Measurements from ENCODE around the gene PLBD2.
A peak's percentile ranks its signal among the peaks of the same experiment; 100 is the strongest.
"Not testable (repeated sequence)": the region's sequence is repeated elsewhere in the genome, so short reads cannot be mapped to it uniquely, and the experiment has no call there.

The PLBD2 gene

DNA sequence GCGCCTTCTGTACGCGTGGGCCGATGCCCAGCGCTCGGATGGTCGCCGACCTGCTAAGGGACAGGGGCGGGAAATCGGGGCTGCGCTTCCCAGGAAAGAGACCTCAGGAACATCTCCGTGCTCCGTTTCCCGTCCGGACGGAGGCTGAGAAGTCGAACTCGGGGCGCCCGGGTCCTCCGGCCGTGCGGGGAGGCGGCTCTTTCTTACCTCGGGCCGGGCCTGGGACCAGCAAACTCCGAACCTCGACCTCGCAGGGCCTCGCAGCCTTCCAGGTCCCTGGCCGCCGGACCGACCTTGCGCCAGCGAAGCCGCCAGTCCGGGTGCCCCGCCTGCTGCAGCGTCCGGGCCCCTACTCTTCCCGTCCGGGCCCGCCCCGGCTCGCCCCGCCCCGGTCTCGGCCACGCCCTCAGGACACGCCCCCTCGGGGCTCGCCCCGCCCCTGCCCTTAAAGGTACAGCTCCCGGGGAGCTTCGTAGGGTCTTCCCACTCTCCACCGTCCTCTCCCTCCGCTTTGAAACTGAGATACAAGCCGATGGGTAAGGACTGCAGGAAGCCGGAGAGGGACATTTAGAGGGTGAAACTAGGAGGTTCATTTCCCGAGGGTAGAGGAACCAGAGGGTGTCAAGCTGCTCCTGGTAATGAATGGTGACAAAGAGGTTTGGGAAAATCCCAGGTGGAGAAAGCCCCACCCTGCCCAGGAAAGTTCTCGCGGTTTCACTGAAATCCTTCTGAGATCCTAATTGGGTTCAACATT is 23.4 kb upstream of the PLBD2 start, which contains the start of gene SLC8B1:
Gene SLC8B1 (minus strand): TSS at position 324 of the 754 bp plus-strand sequence. CDS start 2,231 bp downstream, outside the sequence.
- peak; percentile 61 for DNase-seq

DNA sequence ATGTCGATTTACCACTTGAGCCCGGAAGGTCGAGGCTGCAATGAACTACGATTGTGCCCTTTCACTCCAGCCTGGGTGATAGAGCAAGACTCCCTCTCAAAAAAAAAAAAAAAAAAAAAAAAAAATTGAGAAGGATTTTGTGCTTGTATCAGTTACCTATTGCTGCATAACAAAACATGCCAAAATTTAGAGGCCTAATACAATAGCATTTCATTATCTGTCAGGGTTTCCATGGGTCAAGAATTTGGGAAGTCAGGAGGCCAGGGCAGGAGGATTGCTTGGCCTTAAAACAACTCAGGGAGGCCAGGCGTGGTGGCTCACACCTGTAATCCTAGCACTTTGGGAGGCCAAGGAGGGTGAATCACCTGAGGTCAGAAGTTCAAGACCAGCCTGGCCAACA is 18.8 kb upstream of the PLBD2 start:
- DNase-seq: no peak

- no peak for DNase-seq
Observed at GRCh38 chr12:113340061-113340460, 18.3 kb upstream of the PLBD2 start.

DNA sequence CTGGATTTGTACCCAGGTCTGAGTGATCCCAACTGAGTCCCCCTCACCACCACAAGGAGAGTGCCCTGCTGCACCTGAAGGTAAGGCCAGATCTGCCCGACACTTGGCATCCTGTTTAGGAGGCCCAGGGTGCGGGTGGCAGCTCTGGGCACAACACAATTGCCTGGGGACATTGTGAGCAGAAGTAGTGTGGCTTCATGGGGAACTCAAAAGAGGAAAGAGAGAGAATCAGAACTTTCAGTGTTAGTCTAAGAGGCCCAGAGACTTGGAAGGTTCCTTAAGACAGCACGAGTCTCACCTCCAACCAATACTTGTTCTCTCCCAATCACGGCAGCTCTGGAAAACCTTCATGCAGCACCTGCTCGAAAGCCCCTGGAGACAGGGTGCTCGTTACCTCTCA is 16.9 kb upstream of the PLBD2 start:
- DNase-seq: peak; percentile 52

GRCh38 chr12:113345318-113345717 is 13.1 kb upstream of the PLBD2 start:
- DNase-seq: no peak

- peak; percentile 42 for DNase-seq
Observed at GRCh38 chr12:113346353-113346752, 12.0 kb upstream of the PLBD2 start.

- DNase-seq: no peak
Observed at GRCh38 chr12:113347107-113347506, 11.3 kb upstream of the PLBD2 start.

GRCh38 chr12:113347892-113348291 is 10.5 kb upstream of the PLBD2 start:
- peak; percentile 69 for DNase-seq

DNA sequence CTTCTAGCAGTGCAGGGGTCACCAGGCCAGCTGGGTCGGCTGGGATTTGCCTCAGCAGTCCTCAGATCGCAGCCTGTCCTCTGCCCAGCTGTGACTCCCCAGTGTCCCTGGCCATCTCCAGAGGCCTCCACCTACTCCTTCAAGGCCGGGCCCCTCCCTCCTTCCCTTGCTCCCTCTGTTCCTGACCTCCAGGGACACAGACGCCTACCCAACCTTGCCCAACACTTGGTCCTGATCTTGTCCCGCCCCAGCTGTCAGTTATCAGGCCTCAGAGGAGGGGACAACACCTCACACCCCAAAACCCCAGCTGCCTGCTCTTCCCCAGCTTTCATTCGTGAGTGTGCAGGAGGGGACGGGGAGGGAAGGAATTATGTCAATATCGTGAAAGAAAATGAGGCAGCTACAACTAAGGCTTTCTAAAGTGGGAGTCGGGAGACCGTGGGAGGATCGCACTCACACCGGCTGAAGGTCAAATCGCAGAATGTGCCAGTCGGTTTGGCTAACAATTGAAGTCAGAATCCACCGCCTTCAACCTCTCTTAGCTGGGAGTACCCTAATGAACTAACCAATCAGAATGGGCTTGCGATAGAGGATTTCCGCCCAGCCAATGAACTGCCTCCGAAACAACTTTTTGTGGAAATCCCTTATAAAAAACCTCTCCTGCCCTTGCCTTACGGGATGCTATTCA is 9.4 kb upstream of the PLBD2 start:
- no peak for DNase-seq

GRCh38 chr12:113351089-113351488 is 7.3 kb upstream of the PLBD2 start:
- no peak for DNase-seq

DNA sequence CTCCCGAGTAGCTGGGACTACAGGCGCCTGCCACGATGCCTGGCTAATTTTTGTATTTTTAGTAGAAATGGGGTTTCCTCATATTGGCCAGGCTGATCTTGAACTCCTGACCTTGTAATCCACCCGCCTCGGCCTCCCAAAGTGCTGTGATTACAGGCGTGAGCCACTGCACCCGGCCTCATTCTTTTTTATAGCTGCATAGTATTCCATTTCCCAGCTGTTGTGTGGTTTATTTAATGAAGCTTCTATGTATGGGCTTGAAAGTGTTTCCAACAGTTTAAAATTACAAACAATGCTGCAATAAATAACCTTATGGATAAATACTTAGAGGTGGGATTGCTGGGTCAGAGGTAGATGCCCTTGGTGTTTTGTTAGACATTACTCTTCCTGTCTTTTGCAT is 4.2 kb upstream of the PLBD2 start:
- DNase-seq: not testable (repeated sequence)

DNA sequence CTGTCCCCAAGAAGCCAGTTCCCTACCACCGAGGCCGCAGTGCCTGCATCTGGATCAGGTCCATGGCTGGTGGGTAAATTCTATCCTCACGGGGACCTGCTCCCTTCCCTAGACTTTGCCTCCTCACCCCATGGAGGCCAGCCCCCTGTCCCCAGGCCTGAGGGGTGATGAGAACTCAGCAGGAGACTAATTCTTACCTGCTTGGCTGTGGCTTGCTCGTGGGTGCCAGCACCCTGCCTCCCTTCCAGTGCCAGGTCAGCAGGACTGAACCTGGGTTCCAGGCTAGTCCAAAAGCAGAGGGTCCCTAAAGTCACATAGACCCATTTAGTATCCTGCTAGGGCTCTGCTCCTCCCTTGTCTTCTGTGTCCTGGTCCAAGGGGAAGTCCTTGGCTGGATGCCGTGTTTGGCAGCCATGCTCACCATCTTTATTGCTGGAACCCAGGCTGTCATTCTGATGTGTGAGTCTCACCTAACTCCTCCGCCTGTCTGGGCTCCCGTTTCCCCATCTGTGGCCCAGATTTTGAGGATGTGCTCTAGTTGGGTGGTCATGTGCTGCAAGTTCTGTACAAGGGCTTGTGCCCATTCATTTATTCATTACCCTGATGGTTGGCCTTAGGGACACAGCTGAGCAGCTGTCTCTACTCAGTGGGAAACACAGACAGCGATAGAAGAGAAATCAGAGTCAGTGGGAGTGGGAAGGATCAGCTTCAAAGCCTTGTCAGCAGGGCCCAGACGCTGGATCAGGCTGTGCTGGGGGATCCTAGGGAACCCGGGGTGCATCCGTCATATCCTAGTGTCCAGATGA is 949 bp downstream of the PLBD2 start:
- peak; percentile 54 for DNase-seq

- peak; percentile 66 for DNase-seq
Observed at GRCh38 chr12:113359939-113360748, 1.8 kb downstream of the PLBD2 start.

GRCh38 chr12:113361574-113362370 is 3.4 kb downstream of the PLBD2 start:
- DNase-seq: peak; percentile 1

GRCh38 chr12:113364698-113365097 is 6.3 kb downstream of the PLBD2 start:
- DNase-seq: no peak

DNA sequence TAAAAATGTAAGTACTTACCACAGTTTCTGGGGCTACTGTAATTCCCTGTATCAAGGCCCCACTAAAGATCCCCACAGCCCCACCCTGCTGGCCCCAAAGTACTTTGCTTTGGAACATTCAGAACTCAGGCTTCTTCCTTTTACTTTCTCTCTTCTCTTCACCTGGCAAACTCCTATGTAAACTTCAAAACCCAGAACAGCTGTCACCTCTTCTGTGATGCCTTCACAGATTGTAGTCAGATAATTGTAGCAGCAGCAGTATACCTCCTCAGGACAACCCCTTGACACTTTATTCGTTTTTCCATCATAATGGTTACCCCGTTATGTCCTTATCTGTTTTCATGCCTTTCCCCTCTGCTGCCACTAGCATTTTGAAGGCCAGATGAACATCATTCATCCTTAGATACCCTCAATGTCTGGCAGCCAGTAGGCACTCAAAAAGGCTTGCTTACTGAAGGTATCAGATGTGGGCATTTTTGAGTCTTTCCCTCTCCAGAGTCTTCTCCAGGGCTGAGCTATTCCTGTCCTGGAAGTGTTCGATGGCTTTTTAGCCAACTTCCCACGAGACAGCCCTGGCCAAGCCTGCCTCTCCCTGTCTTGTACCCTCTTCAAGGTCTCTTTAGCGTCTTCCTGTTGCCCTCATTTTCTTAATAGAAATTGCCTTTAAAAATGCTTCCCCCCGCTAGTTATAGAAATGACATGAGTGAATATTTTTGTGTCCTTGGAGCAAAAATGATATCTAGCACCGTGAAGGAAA is 7.4 kb downstream of the PLBD2 start:
- no peak for DNase-seq

DNA sequence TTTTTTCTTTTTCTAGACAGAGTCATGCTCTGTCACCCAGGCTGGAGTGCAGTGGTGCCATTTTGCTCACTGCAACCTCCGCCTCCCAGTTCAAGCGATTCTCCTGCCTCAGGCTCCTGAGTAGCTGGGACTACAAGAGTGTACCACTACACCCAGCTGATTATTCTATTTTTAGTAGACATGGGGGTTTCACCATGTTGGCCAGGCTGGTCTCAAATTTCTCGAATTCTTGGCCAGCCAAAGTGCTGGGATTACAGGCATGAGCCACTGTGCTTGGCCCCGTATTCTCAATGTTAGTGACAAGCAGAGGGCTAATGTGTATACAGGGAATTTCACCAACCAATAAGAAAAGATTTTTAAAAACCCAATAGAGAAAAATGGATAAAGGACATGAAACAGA is 8.4 kb downstream of the PLBD2 start:
- DNase-seq: no peak

DNA sequence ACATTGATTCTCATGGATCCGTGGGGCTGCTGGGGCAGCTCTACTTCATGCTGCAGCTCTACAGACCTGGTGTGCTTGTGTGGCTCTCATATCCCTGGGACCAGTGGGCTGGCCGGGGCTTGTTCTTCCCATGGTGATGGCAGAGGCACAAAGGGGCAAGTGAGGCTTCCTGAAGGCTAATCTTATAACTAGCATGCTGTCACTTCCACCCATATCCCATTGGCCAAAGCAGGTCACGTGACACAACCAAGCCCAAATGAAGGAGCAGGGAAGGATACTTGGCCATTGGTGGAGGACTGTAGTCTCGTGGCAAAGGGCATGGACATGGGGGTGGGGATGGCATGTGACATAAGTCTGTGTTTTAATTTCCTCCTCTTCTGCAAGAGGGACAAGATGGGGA is 9.9 kb downstream of the PLBD2 start:
- no peak for DNase-seq

GRCh38 chr12:113369391-113369985 is 11.1 kb downstream of the PLBD2 start:
- DNase-seq: peak; percentile 17

GRCh38 chr12:113370923-113371682 is 12.7 kb downstream of the PLBD2 start:
- DNase-seq: no peak
